Astrocyte of the cerebellum (primary cell): ENCODE measurements around the gene SLC37A1.

Experiments
- DNase-seq: peaks from one replicate; pipeline ENCODE4 v3.0.0-alpha.2; 2011; ENCODE audit warnings: low read depth
- H3K4me3 ChIP-seq: 2 replicates; pipeline ENCODE4 v1.5.1; 2011; ENCODE audit warnings: mild to moderate bottlenecking, low read depth, low read length, moderate library complexity
- CTCF ChIP-seq: IDR thresholded peaks from 2 replicates; pipeline ENCODE4 v1.5.1; 2012; ENCODE audit warnings: low read length, low read depth, moderate library complexity, mild to moderate bottlenecking; ENCODE audit errors: missing control alignments
- in situ Hi-C: cut with HindIII; loops from 2 replicates; pipeline ENCODE4 v1.10.0; 2017; ENCODE audit warnings: low sequenced_read_pairs

SLC37A1 gene

GRCh38 chr21:42473498-42474042, 40.1 kb upstream of the SLC37A1 start:
- no peak for TF ChIP-seq CTCF
- no peak overlapping the region for H3K4me3 ChIP-seq
- in situ Hi-C loops, result no loop called here
- no peak for DNase-seq

GRCh38 chr21:42474043-42474831, 39.4 kb upstream of the SLC37A1 start:
- TF ChIP-seq CTCF, result no peak
- no peak for DNase-seq
- in situ Hi-C loops, result no loop called here
- H3K4me3 ChIP-seq, result no peak overlapping the region

GRCh38 chr21:42475036-42475435, 38.6 kb upstream of the SLC37A1 start:
- DNase-seq, result no peak
- H3K4me3 ChIP-seq, result no peak overlapping the region
- in situ Hi-C loops, result no loop called here
- TF ChIP-seq CTCF, result no peak

GRCh38 chr21:42475526-42476387, 37.9 kb upstream of the SLC37A1 start:
- no peak for DNase-seq
- no peak for TF ChIP-seq CTCF
- in situ Hi-C loops, result no loop called here

GRCh38 chr21:42476388-42477331, 37.0 kb upstream of the SLC37A1 start:
- in situ Hi-C loops, result no loop called here
- TF ChIP-seq CTCF, result no peak
- no peak overlapping the region for H3K4me3 ChIP-seq
- no peak for DNase-seq

More at GRCh38 chr21:42475526-42476387, 37.9 kb upstream of the SLC37A1 start:
- H3K4me3 ChIP-seq, result no peak overlapping the region
